NB4 (cell line): Measurements from ENCODE around the gene TNFRSF25.
"Not testable (repeated sequence)": the region's sequence is repeated elsewhere in the genome, so short reads cannot be mapped to it uniquely, and the experiment has no call there.

Source experiments
- DNase-seq: peaks from one replicate; pipeline ENCODE4 v3.0.0; 2010; ENCODE audit warnings: low read depth
- H3K4me3 ChIP-seq: one replicate; pipeline ENCODE4 v1.5.1; 2011; ENCODE audit warnings: mild to moderate bottlenecking, low read depth, low read length, moderate library complexity
- MYC ChIP-seq: IDR thresholded peaks from 2 replicates; pipeline ENCODE4 v1.6.1; 2011; ENCODE audit warnings: low read depth, low read length
- POLR2A ChIP-seq: IDR thresholded peaks from 2 replicates; pipeline ENCODE4 v1.6.1; 2011; ENCODE audit warnings: mild to moderate bottlenecking; ENCODE audit not compliant: insufficient read length; ENCODE audit errors: extremely low read depth
- TF ChIP-seq, protein P1 (sequence below): IDR thresholded peaks from one replicate; pipeline ENCODE4 v1.5.1; 2012; ENCODE audit warnings: low read depth, low read length
- TF ChIP-seq, protein P2 (sequence below): IDR thresholded peaks from 2 replicates; pipeline ENCODE4 v1.6.1; 2011; ENCODE audit warnings: low read depth, low read length

Gene TNFRSF25

GRCh38 chr1:6460301-6461050 is 5.5 kb downstream of the TNFRSF25 start:
- no peak overlapping the region for H3K4me3 ChIP-seq
- TF ChIP-seq, protein P1, sequence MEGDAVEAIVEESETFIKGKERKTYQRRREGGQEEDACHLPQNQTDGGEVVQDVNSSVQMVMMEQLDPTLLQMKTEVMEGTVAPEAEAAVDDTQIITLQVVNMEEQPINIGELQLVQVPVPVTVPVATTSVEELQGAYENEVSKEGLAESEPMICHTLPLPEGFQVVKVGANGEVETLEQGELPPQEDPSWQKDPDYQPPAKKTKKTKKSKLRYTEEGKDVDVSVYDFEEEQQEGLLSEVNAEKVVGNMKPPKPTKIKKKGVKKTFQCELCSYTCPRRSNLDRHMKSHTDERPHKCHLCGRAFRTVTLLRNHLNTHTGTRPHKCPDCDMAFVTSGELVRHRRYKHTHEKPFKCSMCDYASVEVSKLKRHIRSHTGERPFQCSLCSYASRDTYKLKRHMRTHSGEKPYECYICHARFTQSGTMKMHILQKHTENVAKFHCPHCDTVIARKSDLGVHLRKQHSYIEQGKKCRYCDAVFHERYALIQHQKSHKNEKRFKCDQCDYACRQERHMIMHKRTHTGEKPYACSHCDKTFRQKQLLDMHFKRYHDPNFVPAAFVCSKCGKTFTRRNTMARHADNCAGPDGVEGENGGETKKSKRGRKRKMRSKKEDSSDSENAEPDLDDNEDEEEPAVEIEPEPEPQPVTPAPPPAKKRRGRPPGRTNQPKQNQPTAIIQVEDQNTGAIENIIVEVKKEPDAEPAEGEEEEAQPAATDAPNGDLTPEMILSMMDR = no peak
- TF ChIP-seq MYC = no peak
- TF ChIP-seq, protein P2, sequence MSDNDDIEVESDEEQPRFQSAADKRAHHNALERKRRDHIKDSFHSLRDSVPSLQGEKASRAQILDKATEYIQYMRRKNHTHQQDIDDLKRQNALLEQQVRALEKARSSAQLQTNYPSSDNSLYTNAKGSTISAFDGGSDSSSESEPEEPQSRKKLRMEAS = no peak
- no peak for TF ChIP-seq POLR2A
- DNase-seq = no peak

DNA sequence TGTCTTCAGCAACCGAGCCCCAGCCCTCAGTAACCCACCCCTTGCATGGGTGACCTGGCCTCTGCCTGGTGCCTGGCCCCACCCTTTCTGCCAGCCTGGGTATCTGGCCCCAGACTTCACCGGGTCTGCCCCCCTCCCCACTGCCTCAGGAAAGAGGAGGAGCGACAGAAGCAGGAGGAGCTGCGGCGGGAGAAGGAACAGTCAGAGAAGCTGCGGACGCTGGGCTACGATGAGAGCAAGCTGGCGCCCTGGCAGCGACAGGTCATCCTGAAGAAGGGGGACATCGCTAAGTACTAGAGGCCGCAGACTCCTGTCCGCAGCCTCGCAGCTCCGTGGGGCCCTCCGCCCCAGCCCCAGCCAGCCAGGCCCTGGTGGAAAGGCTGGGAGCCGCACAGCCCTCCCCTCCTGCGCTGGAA is 6.1 kb downstream of the TNFRSF25 start:
- peak; percentile 27 for DNase-seq
- no peak overlapping the region for H3K4me3 ChIP-seq
- TF ChIP-seq MYC = no peak
- TF ChIP-seq POLR2A = no peak
- TF ChIP-seq, protein P1 = no peak
- TF ChIP-seq, protein P2 = no peak

- no peak overlapping the region for H3K4me3 ChIP-seq
- no peak for DNase-seq
- TF ChIP-seq, protein P1 = peak; percentile 6
- TF ChIP-seq POLR2A = no peak
These were observed 9.0 kb downstream of the TNFRSF25 start for GRCh38 chr1:6456800-6457466.

DNA sequence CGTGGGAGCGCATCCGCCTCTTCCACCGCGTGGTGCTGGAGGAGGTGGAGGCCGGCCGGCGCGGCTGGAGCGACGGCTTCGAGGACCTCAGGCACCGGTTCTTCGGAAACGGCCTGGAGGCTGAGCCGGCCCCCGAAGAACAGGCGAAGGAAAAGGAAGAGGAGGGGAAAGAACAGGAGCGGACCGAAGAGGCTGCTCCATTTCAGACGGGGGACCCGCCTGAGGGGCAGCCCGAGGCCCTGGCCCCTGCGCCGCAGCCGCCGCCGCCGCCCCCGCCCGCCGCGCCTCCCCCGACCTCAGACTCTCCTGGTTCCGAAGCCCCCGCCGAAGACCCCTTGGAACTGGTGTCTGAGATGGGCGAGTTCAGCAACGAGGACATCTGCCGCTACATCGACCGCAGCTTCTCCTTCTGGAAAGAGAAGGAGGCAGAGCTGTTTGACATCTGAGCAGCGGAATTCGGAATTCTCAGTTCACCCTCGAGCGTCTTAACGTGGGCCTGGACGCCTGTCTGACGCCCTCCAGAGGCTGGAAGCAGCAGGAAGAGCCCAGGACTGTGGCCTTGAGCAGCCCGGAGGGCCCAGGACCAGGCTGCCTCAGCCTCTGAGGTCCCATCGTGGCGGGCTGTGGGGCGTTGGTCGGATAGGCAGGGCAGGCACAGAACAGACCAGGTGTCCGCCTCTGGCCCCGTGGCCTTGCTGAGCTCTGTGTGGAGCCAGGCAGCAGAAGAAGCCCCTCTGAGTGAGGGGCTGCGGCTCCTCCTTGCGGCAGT is 10.0 kb downstream of the TNFRSF25 start:
- DNase-seq = not testable (repeated sequence)

DNA sequence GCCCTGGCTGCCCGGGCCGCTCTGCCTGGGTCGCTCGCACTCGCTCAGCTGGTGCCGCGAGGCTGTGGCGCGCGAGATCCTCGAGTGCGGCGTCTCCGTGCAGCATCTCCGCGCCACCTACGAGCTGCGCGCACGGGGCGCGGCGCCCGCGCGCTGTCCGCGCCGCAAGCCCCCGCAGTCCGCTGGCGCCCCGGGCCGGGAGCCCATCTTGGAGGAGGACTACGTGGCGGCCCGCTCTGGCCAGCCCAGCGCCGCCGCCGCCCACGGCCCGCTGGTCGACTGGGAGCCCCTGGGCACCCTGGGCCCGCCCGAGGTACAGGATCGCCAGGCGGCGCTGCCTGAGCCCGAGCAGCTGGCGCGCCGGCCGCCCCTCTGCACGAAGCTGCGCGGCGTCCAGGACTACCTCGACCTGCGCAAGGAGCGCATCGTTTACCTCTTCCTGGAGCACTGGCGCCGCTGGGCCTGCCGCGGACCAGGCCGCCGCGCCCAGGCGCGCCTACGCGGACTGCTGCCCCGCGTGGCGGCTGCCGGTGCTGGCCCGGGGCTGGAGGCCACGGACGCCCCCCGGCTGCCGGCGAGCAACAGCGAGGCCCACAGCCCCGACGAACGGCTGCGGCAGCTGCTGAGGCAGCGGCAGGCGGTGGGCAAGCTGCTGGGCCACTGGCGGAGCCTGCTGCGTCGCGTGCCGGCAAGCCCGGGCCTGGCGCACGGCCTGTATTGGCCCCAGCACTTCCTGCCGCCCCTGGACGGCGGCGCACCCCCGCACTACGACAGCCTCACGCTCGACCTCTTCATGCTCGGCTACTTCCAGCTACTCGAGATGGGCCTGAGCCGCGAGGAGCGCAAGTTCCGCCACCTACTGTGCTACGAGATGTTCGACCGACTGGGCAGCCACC is 10.9 kb downstream of the TNFRSF25 start:
- peak; percentile 54 for DNase-seq
- no peak overlapping the region for H3K4me3 ChIP-seq
- TF ChIP-seq POLR2A (no peak), MYC (no peak)
- TF ChIP-seq, protein P2 = no peak
- TF ChIP-seq, protein P1 = no peak

More for the DNA sequence above, 10.0 kb downstream of the TNFRSF25 start:
- H3K4me3 ChIP-seq = not testable (repeated sequence)

DNA sequence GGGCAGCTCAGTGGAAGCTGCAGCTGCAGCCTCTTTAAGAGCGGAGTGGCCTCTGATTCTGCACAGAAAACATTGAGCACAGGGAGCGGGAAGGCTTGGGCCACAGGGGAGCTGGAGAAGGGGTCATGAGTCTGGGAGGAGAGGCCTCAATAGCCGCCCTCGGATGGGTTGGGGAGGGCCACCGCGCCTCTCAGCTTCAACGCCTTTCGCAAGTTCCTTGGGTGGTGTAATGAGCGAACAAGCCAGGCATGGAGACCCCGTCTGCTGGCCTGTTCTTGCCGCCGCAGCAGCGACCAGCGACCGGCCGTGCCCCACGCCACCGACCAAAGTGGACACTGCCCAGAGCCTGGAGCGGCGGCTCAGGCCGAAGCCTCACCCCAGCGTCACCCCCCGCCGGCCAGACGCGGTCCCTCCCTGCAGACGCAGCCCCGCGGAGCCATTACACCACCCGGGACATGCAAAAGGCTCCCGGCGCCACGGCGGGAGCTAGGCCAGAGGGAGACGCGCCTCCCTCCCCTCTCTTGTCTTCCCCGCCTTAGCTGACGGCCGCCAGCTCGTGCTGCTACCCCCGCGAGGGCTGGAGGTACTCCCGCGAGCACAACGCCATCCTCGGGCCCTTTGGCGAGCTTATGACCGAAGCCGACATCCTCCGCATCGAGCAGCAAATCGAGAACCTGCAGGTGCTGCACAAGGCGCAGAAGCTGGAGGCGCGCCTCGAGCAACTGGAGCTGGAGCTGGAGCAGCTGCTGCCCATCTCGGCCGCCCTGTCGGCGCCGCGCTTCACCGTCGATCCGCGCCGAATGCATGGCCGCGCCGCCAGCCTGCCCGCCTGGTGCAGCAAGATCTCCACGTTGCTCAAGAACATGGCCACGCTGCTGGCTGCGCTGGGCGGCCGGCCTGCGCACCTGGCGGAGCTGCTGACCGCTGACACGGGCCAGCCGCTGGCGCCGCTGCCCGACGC is 11.8 kb downstream of the TNFRSF25 start:
- not testable (repeated sequence) for H3K4me3 ChIP-seq
- DNase-seq = peak; percentile 47
